Inflammatory macrophage (primary cell): Measurements from ENCODE around the gene SOCS6.
"Not testable (repeated sequence)": the region's sequence is repeated elsewhere in the genome, so short reads cannot be mapped to it uniquely, and the experiment has no call there.

Experiments used
- DNase-seq, 2 donors: peaks; one replicate each; pipeline ENCODE4 v3.0.0-alpha.2; 2020 to 2022

The SOCS6 gene

DNA sequence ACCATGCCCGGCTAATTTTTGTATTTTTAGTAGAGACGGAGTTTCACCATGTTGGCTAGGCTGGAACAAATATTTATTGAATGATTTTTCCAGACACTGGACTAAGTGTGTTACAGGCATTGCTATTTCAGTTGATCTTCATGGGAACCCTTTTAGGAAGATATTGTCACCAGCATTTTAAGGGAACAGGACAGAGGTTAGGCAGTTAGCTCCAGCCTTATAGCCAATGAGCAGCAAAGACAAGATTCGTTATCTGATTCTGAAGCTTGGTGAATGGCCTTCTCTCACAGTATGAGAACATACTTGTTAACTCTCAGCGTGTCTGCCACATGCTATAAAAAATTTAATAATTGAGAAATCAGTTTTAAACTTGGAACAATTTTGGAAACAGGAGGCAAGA, 73.4 kb downstream of the SOCS6 start:
- DNase-seq: no peak

GRCh38 chr18:70363861-70364260, 75.0 kb downstream of the SOCS6 start:
- DNase-seq: peak; percentile 66 to 78

DNA sequence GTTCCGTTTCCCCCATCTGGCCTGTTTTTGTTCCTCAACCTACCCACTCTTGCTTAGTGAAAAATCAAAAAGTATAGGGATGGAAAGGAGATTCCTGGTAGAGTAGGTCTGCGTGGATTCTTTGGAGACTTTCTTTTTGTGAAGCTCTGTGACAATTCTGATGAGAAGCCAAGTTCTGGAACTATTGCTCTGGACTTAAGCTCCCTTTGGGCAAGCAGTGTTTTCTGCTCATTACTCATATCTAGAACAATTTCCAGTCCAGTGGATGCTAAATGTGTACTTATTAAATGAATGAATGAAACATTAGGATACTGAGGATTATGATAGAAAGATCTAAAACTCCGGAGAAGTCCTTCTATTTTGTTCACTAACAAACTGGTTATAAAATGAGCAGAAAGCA, 76.5 kb downstream of the SOCS6 start:
- no peak for DNase-seq

- DNase-seq: no peak
Observed at GRCh38 chr18:70366174-70366573, 77.3 kb downstream of the SOCS6 start.

DNA sequence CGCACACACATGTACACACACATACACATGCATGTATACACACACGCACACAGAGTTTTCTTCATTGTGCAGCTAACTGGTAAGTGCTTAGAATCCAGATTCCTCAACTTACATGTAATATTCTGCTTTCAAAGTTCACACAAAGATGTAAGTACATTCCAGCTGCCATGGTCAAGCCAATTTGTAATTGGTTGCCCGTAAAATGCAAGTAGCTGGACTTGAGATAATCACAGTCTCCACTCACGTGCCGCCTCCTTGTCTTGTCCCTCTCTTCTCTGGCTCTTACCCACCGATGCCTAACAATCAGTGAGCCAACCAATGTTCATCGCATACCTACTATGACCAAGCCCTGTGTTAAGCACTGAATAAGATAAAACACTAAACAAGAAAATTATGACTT, 77.8 kb downstream of the SOCS6 start:
- no peak for DNase-seq

DNA sequence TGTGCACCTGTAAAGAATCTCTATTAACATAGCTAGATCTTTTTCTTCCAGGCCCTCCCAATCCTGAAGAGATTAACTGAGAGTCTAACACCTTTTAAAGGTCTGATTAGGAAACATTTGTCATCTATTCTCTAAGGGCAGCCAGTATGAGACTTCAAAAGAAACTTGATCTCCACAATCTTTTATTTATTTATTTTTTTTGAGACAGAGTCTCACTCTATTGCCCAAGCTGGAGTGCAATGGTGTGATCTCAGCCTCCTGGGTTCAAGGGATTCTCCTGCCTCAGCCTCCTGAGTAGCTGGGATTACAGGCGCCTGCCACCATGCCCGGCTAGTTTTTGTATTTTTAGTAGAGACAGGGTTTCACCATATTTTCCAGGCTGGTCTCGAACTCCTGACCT, 78.5 kb downstream of the SOCS6 start:
- not testable (repeated sequence) for DNase-seq

GRCh38 chr18:70368903-70369302, 80.1 kb downstream of the SOCS6 start:
- peak; percentile 80 to 84 for DNase-seq

GRCh38 chr18:70370762-70371733, 82.2 kb downstream of the SOCS6 start:
- no peak for DNase-seq

GRCh38 chr18:70371908-70372307, 83.1 kb downstream of the SOCS6 start:
- peak in 1 of 2 donors; percentile 22 for DNase-seq

DNA sequence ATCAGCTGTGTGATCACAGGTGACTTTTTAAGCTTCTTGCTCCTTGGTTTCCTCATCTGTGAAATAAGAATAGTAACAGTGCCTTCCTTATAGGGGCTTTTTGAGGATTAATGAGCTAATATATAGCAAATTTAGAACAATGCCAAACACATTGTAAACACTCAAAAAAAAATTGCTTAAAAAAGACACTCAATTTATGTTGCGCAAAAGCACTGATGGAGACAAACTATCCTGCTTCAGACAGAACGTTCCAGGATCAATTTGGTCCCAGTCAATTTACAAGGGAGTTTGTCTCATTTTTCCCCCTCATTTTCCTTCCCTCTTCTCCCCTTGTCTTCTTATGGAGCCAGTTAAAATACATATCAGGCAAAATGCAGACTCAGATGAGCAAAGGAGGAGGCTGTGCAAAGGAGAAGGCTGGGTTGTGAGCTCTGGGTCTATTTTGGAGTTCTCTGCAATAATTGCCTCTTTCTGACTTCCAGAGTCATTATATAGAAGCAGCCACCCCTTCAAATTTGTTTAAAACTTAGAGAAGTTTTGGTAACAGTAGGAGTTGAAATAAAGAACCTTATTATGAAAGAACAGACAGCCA, 83.7 kb downstream of the SOCS6 start:
- peak in 1 of 2 donors; percentile 84 for DNase-seq

GRCh38 chr18:70373042-70373519, 84.2 kb downstream of the SOCS6 start:
- peak in 1 of 2 donors; percentile 82 for DNase-seq

DNA sequence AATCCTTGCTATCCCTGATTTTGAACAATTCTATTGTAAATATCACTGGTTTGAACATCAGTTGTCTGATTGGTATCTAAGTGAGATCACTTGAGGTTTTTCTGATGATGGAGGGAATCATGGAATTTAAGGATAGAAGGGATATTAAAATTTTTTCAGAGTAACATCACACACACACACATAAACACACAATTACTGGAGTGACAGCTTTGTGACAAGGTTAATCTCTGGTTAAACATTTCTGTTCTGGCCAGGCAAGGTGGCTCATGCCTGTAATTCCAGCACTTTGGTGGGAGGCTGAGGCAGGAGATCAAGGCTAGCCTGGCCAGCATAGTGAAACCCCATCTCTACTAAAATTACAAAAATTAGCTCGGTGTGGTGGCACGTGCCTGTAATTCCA, 85.3 kb downstream of the SOCS6 start:
- no peak for DNase-seq

GRCh38 chr18:70376137-70376913, 87.5 kb downstream of the SOCS6 start:
- DNase-seq: no peak

DNA sequence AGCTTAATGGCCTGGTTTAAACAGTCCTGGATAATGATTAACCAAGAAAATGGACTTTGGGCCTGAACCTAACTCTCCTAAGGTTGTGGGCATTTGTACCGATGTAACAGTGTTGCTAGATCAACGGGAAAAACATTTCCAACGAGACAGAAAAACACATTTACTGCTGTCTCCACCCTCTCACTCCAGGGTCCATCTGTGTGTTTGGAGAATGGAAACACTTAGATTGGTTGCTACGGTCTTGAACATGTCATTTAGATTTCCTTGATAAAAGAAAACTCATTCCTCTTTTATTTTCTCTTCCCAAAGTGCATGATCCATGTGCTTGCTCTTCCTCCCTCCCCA, 88.0 kb downstream of the SOCS6 start:
- DNase-seq: no peak

DNA sequence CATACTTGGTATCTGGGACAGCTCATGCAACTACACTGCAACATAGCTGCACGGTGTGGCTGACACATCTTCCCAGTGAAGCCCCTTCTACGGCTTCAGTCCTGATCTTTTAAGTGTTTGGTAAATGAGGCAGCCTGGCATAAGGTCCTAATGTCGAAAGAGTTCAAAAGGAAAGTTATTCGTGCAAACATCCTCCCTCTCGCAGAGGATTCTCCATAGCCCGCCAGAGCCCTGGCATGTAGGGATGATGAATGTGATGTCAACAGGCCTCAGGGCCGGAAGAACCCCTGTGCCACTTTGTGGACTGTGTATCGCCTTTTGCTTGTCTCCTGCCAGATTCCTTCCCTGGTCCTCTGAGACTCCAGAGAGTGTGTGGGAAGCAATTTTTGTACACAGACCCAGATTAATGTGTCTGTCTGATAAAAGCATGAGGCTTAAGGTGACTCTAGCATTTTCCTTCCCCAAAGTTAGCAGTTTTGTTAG, 88.5 kb downstream of the SOCS6 start:
- no peak for DNase-seq

DNA sequence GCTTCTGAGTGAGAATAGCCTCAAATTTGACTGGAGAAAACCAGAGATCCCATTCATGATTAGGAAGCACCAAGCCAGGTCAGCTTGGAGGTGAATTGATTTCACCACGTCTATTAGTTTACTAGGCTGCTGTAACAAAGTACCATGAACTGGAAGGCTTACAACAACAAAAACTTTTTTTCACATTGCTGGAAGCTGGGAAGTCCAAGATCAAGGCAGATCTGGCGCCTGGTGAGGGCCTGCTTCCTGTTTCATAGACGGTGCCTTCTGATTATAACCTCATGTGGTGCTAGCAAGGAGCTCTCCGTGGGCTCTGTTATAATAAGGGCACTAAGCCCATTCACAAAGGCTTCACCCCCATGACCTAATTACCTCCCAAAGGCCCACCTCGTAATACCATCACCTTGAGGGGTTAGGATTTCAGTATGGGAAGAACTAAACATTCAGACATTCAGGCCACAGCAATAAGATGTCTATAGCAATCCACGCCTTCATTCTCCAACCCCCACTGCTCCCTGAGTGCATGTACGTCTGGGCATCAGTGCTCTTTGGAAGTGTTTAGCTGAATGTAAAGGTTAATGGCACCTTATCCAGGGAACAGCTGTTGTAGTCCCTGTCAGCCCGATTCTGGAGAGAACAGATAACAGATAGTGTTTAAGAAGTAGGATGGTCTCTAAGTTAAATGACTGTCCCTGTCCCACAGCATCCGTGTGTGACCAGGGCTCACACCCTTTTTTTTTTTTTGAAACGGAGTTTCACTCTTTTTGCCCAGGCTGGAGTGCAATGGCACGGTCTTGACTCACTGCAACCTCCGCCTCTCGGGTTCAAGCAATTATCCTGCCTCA, 89.2 kb downstream of the SOCS6 start:
- no peak for DNase-seq
